ENCODE data around the gene ARVCF.

ARVCF gene

DNA sequence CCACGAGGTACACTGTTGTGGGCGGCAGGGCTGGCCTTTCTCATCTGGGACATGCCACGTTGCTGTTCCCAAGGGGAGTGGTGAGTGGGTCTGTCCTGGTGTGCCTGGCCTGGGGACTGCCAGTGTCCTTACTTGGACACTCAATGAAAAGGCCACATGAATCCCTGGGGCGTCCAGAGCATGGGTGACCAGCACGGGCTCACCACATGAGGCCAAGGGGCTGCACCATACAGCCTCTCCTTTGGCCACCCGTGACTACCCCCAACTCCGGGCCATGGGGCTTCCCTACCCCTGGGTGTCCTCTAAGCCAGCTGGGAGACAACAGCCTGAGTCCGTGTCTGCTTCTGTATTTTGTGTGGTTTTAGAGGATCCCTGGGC, 54.8 kb downstream of the ARVCF start:
- no peak for DNase-seq (ENCODE audit: low spot score)

DNA sequence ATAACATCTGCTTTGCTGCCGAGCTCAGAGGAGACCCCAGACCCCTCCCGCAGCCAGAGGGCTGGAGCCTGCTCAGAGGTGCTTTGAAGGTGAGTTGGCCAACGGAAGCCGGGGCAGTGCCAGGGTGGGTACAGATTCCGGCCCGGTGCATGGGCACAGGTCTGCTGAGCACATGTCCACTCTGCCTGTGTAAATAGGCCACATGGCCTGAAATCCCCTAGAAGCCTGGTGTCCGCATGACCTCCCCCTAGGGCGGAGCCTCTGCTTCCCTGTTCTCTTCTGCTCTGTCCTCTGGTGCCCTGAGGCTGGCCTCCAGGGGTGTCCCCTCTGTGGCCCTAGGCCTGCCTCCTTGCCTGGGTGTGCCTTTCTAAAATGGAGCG, 55.4 kb downstream of the ARVCF start:
- no peak for DNase-seq (ENCODE audit: low spot score)

DNA sequence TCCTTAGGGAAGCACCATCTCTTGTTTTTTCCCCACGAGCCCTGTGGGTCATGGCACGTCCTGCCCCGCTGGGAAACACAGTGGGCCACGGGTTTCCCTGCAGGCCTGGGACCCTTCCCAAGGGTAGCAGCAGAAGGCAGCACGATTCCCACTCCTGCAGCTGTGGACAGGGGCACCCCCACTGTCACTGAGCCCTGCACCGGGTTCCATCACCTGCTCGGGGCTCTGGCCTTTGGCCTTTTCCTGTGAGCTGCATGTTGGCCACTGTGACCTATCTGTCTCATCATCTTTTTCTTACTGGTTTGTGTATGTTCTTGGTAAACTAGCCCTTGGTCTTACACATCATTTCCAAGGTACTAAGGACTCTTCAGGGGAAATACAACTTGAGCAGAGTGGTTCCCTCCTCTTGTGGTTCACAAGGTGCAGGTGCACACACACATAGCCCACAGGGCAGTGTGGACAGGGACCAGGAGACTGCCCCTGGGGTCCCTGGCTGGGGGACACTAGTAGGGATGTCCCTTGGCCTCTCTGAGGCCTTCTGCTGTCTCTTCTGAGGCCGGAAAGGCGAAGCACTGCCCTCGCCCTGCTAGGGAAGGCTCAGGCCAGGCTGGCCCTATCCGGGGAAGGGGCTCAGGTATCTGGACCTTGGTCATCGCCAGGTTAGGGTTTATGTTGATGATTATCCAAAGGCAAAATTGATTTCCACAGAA, 56.0 kb downstream of the ARVCF start:
- no peak for DNase-seq (ENCODE audit: low spot score)

DNA sequence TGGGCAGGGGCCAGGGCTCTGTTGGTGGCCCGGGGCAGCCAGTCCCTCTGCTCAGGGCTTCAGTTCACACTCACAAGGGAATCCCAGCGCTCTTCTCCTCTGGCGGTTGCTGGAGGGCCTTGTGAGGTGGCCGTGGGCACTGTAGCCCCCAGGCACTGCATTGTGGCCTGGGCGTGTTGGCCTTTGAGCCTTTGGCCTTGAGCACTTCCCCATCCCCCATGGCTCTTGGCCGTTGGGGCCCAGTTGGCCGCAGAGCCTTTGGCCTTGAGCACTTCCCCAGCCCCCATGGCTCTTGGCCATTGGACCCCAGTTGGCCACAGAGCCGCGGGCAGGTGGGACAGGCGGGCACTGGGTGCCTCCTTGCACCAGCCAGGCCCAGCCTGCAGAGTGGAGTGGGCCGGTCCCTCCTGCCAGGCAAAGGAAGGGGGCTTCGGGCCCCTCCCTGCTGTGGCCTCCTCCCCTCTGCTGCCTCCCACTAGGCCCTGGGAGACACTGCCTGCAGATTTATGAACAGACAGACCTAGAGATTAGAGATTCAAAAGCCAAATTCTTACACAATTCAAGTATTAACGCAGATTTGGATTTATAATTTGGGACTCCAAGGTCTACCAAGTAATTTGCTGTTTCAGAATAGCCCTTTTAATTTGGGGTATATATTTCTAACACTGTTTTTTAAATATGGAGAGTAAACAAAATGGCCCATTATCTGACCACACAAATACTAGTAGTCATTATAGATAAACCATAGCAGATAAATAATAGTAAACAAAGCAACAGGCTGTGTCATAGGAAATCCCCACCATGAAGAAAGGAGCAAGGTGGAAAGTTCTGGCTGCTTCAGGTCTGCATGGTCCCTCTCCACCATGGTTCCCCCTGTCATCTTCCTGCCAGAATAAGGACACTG, 56.8 kb downstream of the ARVCF start:
- no peak for DNase-seq (ENCODE audit: low spot score)

DNA sequence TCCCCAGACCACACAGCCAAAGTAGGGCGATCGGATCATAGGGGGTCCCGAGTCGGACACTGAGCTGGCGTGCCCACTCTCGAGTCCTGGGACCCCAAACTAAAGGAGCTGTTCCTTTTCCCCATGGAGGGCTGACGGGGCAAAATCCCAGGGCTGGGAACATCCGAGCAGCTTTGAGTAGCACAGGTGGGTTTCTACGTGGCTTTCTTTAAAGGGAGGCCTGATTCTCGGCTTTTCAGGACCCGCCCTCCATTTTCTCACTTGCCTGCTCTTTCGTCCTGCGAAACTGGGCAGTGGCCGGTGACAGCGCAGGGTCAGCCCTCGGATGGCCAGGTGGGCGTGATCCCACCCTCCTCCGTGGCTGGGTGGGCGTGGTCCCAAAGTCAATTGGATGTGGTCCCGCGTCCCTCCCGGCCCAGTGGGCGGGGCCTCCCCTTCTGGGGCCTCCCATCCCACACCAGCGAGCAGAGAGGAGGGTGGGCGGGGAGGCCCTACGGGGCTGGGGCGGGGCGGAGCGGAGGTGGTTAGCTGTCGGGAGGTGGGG, 57.5 kb downstream of the ARVCF start:
- DNase-seq (ENCODE audit: low spot score) = no peak

DNA sequence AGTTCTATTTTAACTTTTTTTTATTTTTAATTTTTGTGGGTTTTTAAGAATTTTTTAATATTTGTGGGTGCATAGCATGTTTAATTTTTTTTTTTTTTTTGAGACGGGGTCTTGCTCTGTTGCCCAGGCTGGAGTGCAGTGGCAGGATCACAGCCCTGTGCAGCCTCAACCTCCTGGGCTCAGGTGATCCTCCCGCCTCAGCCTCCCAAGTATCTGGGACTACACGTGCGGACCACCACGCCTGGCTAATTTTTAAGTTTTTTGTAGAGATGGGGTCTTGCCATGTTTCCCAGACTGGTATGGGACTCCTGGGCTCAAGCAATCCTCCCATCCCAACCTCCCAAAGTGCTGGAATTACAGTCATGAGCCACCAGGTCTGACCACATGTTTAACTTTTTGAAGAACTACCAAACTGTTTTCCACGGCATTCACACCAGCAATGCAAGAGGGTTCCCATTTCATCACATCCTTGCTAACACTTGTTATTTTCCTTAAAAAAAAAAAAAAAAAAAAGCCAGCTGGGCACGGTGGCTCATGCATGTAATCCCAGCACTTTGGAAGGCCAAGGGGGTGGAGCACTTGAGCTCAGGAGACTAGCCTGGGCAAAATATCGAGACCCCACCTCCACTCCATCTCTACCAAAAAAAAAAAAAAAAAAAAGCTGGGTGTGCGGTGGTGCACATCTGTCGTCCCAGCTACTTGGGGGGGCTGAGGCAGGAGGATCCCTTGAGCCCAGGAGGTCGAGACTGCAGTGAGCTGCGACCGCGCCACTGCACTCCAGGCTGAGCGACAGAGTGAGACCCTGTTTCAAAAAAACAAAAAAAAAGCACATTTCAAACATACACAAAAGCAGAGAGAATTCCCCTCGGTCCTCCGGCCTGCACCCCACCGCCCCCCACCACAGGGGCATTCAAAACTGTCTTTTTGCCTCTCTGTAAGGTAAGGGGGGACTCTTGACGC, 58.3 kb downstream of the ARVCF start:
- no peak for DNase-seq (ENCODE audit: low spot score)

DNA sequence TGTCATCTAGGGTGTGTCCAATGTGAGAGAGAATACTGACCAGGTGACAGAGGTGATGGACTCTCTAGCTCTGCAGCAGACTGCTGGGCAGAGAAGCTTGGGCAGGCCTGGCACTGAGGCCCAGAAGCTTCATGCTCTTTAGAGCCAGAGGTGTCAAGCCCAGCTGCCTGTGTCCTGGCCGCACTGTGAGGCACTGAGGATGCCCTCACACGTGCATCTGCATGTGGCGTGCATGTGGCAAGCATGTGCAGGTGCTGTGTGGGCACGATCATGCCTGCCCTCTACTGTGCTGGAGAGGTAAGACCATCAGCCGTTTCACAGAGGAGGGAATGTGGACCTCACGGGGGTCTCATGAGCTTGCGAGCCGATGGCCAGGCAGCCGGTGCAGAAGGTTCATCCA, 59.2 kb downstream of the ARVCF start:
- DNase-seq (ENCODE audit: low spot score) = peak; percentile 48

DNA sequence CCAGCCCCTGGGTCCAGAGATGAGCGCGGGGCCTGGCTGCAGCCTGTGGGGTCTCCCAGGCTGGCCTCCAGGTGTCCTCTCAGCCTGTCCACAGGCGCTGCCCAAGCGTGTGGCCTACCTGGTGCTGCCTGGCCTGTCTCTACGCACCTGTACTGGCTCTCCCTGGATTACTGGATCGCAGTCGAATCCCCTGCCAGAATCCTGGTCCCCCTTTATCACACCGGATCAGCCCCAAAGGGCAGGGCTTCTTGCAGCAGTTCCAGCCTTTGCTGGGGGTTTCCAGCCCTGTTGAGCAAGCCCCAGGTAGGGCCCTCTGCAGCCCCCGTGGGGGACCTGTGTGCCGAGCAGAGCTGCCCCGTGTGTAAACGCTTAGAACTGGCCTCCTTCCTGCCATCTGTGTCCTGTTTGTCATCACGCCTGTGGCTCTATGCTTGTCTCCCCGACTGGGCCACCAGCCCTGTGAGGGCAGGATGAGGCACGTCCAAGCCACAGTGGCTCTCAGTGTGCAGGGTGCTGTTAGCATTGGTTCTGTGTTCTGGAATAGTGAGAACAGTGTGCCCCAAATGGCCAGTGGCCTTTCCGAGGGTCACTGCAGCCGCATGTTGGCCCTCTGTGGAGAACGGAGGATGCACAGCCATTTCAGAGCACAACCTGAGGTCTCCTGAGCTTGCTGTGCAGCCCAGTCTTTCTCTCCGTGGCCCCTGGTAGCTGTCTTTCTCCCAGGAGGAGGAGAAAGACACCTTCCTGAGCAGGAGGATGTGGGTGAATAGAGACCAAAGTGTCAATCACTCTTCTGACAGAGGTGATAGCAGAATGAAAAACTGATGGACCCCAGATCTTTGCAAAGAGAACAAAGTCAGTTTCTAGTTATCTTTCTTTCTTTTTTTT, 61.1 kb downstream of the ARVCF start:
- no peak for DNase-seq (ENCODE audit: low spot score)

DNA sequence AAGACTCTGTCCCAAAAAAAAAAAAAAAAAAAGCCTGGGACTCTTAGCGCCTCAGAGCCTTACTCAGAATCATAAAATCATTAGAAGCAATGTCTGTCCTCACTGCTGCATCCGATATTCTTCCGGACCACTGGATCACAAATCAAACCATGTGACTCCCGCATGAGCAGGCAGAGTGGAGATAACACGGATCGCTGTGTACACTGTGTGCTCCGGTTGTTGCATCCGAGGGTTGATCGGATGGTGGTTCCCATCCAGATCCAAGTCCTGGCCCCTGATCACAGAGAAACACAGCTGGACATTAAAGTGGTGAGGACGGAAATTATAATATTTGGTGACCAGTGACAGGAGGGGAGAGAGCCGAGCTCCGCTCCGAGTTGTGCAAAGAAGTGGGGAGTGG, 65.3 kb downstream of the ARVCF start:
- no peak for DNase-seq (ENCODE audit: low spot score)

DNA sequence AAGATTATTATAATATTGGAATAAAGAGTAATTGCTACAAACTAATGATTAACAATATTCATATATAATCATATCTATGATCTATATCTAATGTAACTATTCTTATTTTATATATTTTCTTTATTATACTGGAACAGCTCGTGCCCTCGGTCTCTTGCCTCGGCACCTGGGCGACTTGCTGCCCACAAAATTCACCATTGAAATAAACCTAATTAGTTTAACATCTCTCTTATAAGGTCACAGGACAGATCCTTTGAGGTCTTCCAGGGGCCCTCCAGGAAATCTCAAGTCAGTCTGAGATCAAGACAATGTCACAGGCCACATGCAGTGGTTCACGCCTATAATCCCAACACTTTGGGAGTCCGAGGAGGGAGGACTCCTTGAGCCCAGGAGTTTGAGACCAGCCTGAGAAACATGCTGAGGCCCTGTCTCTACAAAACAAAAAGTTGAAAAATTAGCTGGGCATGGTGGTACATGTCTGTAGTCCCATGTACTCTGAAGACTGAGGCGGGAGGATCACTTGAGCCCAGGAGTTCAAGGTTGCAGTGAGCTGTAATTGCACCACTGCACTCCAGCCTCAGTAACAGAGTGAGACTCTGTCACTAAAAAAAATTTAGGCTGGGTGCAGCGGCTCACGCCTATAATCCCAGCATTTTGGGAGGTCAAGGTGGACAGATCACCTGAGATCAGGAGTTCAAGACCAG, 68.4 kb downstream of the ARVCF start:
- DNase-seq (ENCODE audit: low spot score) = no peak

DNA sequence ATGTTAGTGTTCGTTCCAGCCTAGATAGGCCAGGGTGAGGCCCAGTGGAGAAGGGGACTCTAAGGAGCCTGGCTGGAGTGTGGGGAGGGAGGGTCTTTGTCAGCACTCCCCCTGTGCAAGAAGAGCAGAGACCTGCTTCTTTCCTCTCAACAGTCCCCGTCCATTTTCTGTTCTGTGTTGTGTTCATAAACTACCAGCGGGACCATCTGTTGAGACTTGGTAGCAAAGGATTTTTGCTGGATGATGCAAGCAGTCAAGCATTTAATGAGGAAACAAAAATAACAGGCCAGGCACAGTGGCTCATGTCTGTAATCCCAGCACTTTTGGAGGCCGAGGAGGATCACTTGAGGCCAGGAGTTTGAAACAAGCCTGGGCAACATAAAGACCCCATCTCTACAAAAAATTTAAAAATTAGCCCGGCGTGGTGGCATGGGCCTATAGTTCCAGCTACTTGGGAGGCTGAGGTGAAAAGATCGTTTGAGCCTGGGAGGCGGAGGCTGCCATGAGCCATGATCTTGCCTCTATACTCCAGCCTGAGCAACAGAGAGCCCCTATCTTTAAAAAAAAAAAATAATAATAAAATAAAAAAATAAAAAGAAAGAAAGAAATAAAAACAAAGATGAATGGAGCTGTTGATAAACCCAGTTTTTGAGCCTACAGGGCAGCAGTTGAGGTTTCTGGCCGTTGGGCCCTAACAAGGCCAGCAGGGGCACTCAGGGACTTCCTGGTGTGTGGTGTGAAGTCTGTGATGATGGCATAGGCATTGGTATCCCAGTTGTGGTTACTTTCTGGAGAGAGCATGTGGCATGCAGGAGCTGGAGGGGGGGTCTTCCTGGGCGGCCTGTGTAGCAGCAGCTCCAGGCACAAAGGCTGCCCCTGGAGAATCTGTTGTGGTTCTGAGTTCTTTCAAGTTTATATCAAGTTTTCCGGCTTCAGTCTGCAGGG, 73.3 kb downstream of the ARVCF start:
- peak; percentile 46 for DNase-seq (ENCODE audit: low spot score)

DNA sequence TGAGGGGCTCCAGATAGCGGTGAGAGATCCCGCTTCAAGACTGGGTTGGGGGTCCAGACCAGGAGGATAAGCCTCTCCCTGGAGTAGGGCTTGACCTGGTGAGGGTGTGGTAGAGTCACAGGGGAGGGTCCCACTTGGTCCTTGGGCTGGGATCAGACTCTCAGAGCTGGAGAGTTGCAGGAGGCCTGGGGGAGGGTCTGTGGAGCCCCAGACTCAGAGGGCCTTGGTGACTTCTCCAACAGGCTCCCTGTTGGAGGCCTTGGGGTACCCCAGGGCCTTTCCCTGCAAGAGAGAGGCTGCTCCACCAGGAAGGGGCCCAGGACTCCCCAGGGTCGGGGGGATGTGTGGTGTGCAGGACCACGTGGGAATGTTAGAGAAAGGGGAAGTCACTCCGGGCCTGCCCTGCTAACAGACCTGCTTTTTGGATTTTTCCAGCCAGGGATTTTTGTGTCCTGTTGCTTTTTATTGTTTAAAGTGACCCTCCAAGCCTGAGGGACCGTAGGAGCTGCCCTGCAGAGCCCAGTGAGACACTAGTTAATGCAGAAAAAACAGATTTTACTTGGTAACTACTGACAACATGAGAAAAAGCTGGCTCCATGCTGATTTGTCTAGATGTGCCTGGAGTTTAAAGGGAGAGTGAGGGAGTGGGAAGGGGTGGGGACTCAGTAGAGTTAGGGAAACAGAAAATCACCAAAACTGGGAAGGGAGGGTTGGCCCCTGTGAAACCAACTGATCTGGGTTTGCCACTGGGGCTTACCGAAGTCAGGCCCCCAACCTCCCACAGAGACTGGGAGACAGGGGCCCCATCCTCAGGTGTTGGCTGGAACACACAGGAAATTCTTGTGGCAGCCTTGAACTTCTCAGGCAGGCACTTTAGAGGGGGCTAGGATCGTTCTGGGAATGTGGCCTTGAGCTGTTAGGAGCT, 74.2 kb downstream of the ARVCF start:
- peak; percentile 50 for DNase-seq (ENCODE audit: low spot score)

DNA sequence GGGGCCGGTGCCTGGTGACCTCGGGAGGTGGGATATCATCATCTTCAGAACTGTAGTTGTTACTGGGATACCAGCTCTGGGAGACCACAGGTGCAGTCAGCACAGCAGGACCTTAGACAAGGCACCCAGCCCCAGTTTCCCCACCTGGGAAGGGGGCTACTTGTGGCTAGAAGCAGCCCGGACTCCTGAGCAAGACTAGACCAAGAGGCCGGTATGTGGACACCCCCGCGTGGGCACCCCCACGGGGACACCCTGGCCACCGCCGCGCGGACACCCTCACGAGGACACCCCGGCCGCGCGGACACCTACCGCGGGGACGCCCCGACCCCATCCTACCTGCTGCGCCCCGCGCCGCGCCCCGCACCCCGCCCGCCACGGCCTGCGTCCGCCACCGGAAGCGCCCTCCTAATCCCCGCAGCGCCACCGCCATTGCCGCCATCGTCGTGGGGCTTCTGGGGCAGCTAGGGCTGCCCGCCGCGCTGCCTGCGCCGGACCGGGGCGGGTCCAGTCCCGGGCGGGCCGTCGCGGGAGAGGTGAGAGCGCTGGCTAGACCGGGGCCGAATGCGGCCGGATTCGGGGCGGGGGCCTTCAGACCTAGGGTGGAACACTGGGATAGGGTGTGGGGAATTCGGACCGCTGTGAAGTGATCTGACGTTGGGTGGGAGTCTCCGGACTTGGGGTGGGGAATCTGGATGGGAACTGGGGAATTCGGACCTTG, 75.1 kb downstream of the ARVCF start, which contains the start of the genes COMT and TXNRD2:
Gene COMT, plus strand, starts transcription at position 408 of the 718 bp plus-strand sequence. CDS start 20,755 bp downstream, outside the sequence.
Gene TXNRD2, minus strand, starts transcription at position 454 of the 718 bp plus-strand sequence. Its CDS starts 15 bp downstream, at position 439.
- peak; percentile 72 for DNase-seq (ENCODE audit: low spot score)

DNA sequence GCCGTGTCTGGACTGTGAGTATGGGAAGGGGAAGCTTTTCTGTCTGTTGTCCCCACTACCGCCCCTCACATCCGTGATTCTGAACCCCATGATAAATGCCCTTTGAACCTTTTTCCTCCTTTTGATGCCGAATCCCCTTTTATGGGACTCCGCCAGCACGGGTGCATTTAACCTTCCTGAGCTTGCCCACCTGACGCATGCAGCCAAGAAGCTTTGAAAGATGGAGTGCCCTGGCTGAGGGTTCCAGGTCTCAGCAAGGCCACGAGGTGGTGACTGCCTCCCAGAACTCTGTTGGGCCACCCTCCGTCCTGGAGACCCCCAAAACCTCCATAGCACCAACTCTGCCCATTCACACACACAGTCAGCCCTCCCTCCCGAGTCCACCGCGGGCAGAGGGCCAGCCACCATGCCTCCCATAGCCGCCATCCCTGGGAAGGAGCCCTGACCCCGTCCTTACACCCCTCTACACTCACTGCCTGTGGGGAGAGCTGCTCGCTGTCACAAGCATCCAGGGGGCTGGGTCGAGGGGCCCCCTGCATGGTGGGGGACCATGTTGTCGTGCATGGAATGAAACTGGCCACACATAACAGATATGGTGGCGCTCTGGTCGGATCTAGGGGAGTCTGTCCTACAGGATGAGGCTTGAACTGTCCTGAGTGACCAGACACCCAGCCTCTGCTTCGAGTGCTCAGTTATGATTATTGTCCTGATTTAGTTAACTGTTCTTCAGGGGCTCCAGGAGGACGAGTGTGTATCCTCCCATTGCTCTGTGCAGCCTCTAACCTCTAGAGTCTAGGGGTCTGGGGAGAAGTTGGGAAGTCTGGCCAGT, 75.9 kb downstream of the ARVCF start:
- no peak for DNase-seq (ENCODE audit: low spot score)

DNA sequence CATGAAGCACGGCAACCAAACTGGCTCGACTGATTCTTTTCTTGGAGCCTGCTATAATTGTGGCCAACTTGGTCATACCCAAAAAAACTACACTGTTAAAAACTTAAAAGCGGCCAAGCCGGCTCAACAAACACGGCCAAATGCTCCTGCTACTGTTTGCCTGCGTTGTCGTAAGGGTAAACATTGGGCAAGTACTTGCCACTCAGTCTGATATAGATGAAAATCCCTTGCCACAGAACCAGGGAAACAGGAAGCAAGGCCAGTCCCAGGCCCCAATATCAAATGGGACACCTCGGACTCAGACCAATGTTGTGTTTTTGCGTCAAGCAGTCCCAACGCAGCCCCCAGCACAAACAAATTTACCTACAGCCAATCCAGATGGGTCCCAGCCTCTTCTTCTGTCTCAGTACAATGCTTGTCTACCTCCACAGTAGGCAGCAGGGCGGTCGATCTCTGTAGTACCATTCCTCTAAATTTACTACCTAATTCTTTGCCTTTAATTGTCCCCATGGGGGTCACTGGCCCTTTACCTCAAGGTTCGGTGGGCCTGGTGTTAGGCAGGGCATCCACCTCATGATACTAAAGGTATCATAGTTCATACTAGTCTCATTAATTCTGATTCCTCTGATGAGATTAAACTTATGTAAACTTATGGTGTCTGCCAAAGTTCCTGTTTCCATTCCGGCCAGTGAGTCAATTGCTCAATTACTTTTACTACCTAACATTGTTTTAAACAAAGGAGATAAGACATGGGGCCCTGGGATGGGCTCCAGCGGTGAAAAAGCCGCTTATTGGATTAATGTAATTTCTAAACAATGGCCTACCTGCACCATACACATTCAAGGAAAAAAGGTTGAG, 78.8 kb downstream of the ARVCF start:
- no peak for DNase-seq (ENCODE audit: low spot score)
